HEK293T (cell line): ENCODE results near the gene DHTKD1.
A peak's percentile ranks its signal among the peaks of the same experiment; 100 is the strongest.

Experiments
- CTCF ChIA-PET: fragments of 350-600 bp; formaldehyde crosslinking; extraction: SDS; loops from one replicate; lab custom pipeline; 2021; ENCODE audit warnings: antibody characterized with exemption, inconsistent platforms; lab: Yijun Ruan, JAX
- POLR2A ChIA-PET: fragments of 350-600 bp; formaldehyde crosslinking; extraction: SDS; loops from one replicate; lab custom pipeline; 2020; ENCODE audit warnings: antibody characterized with exemption, inconsistent platforms; lab: Yijun Ruan, JAX
- DNase-seq: peaks from one replicate; pipeline ENCODE4 v3.0.0; 2012; ENCODE audit warnings: mixed read lengths; ENCODE audit errors: extremely low spot score
- ARNT ChIP-seq: fragments of 450-650 bp; IDR thresholded peaks from 2 replicates; pipeline ENCODE4 v1.6.1; 2017; ENCODE audit warnings: mild to moderate bottlenecking
- BHLHE40 ChIP-seq: fragments of 450-650 bp; IDR thresholded peaks from 2 replicates; pipeline ENCODE4 v1.6.1; 2016; ENCODE audit warnings: mild to moderate bottlenecking, moderate library complexity, borderline replicate concordance
- CTBP1 ChIP-seq: fragments of 450-650 bp; IDR thresholded peaks from 2 replicates; pipeline ENCODE4 v1.6.1; 2016; ENCODE audit warnings: borderline replicate concordance
- ELF4 ChIP-seq: fragments of 450-650 bp; IDR thresholded peaks from 2 replicates; pipeline ENCODE4 v1.6.1; 2017; ENCODE audit warnings: antibody characterized with exemption
- FOXA1 ChIP-seq: fragments of 450-650 bp; IDR thresholded peaks from 2 replicates; pipeline ENCODE4 v1.6.1; 2016; ENCODE audit warnings: mild to moderate bottlenecking
- FOXK2 ChIP-seq: fragments of 450-650 bp; IDR thresholded peaks from 2 replicates; pipeline ENCODE4 v1.6.1; 2016; ENCODE audit warnings: mild to moderate bottlenecking
- FOXM1 ChIP-seq: fragments of 450-650 bp; IDR thresholded peaks from 2 replicates; pipeline ENCODE4 v1.6.1; 2017; ENCODE audit warnings: mild to moderate bottlenecking, borderline replicate concordance
- HDGF ChIP-seq: fragments of 450-650 bp; IDR thresholded peaks from 2 replicates; pipeline ENCODE4 v1.6.1; 2017; ENCODE audit warnings: antibody characterized with exemption, borderline replicate concordance
- L3MBTL2 ChIP-seq: fragments of 450-650 bp; conservative IDR thresholded peaks from 2 replicates; pipeline ENCODE4 v1.6.1; 2016; ENCODE audit warnings: mild to moderate bottlenecking
- LEF1 ChIP-seq: fragments of 450-650 bp; IDR thresholded peaks from 2 replicates; pipeline ENCODE4 v1.6.1; 2017; ENCODE audit warnings: mild to moderate bottlenecking, borderline replicate concordance
- NFRKB ChIP-seq: fragments of 450-650 bp; IDR thresholded peaks from 2 replicates; pipeline ENCODE4 v1.6.1; 2016; ENCODE audit warnings: mild to moderate bottlenecking, moderate library complexity
- PKNOX1 ChIP-seq: fragments of 450-650 bp; IDR thresholded peaks from 2 replicates; pipeline ENCODE4 v1.6.1; 2016
- SP1 ChIP-seq: fragments of 450-650 bp; IDR thresholded peaks from 2 replicates; pipeline ENCODE4 v1.6.1; 2017
- SUZ12 ChIP-seq: fragments of 450-650 bp; IDR thresholded peaks from 2 replicates; pipeline ENCODE4 v1.6.1; 2016; ENCODE audit warnings: mild to moderate bottlenecking
- TARDBP ChIP-seq: fragments of 450-650 bp; IDR thresholded peaks from 2 replicates; pipeline ENCODE4 v1.6.1; 2016
- ZNF384 ChIP-seq: fragments of 450-650 bp; IDR thresholded peaks from 2 replicates; pipeline ENCODE4 v1.6.1; 2016

The DHTKD1 gene

GRCh38 chr10:12042409-12042796, 26.4 kb upstream of the DHTKD1 start:
- ChIA-PET CTCF (interaction anchor here (1.1 kb wide), 1 partner anchor 56 kb away, joined by 3 read pairs; no protein-coding TSS in a partner anchor), POLR2A (interaction anchor here (0.7 to 3.0 kb wide), 10 partner anchors 9 to 284 kb away, joined by 3 to 22 read pairs (median 4); partner anchors contain the start of gene DHTKD1)
- no peak for DNase-seq
- TF ChIP-seq PKNOX1 (no peak), L3MBTL2 (peak; percentile 52; the same call in 1 of the 2 replicates)

- POLR2A ChIA-PET, result interaction anchor here (0.6 to 3.0 kb wide), 16 partner anchors 9 to 285 kb away, joined by 3 to 22 read pairs (median 4); partner anchors contain the start of gene DHTKD1
Measured at GRCh38 chr10:12042797-12043651, 25.7 kb upstream of the DHTKD1 start, which contains the start of gene UPF2. UPF2 (minus strand) TSS chr10:12042809; CDS start chr10:12035423, 7,386 bp downstream.

GRCh38 chr10:12045596-12045995, 23.2 kb upstream of the DHTKD1 start:
- ChIA-PET CTCF (no interaction called here), POLR2A (no interaction called here)
- DNase-seq, result no peak
- TF ChIP-seq HDGF, result no peak
- TF ChIP-seq PKNOX1, result no peak
- no peak for TF ChIP-seq LEF1
- no peak for TF ChIP-seq CTBP1
- no peak for TF ChIP-seq FOXK2
- no peak for TF ChIP-seq BHLHE40
- TF ChIP-seq L3MBTL2, result no peak

More at GRCh38 chr10:12042797-12043651, 25.7 kb upstream of the DHTKD1 start, which contains the start of gene UPF2:
- peak; percentile 98 for DNase-seq
- TF ChIP-seq ELF4 (peak; percentile 77), LEF1 (no peak), L3MBTL2 (peak; percentile 92), FOXM1 (no peak), PKNOX1 (peak; percentile 96)
- CTCF ChIA-PET, result interaction anchor here (1.1 kb wide), 1 partner anchor 57 kb away, joined by 3 read pairs; no protein-coding TSS in a partner anchor

GRCh38 chr10:12048547-12048946, 20.2 kb upstream of the DHTKD1 start:
- CTCF ChIA-PET, result no interaction called here
- no peak for DNase-seq
- TF ChIP-seq SUZ12 (no peak), ELF4 (no peak), ZNF384 (no peak), FOXA1 (no peak), ARNT (no peak), FOXK2 (no peak), PKNOX1 (no peak), CTBP1 (no peak), SP1 (no peak), NFRKB (no peak), BHLHE40 (no peak), FOXM1 (no peak), LEF1 (no peak), TARDBP (no peak)
- POLR2A ChIA-PET, result no interaction called here

GRCh38 chr10:12050528-12050927, 18.2 kb upstream of the DHTKD1 start:
- no peak for TF ChIP-seq PKNOX1
- no peak for TF ChIP-seq CTBP1
- no peak for TF ChIP-seq L3MBTL2
- no peak for TF ChIP-seq FOXK2
- no peak for TF ChIP-seq SUZ12
- TF ChIP-seq TARDBP, result no peak
- no peak for TF ChIP-seq BHLHE40
- TF ChIP-seq NFRKB, result no peak
- TF ChIP-seq SP1, result no peak
- TF ChIP-seq ARNT, result no peak
- TF ChIP-seq ZNF384, result no peak
- no peak for TF ChIP-seq LEF1
- POLR2A ChIA-PET, result no interaction called here
- CTCF ChIA-PET, result no interaction called here
- DNase-seq, result no peak
